Uterus (tissue), 4 donors: Measurements from ENCODE around the gene NELL2. TPM values are rescaled to one million over a fixed set of nuclear protein-coding genes. Genes with fewer than 3 reads are reported as not detected.
"Not testable (repeated sequence)": the region's sequence is repeated elsewhere in the genome, so short reads cannot be mapped to it uniquely, and the experiment has no call there.

Experiments
- DNase-seq, 2 donors: peaks; one replicate each; pipeline ENCODE4 v3.0.0-alpha.2; 2019 to 2020
- H3K27ac ChIP-seq, 2 donors: fragments of 200-600 bp; sonication (generic); 1 replicate in 1 of 2; 2 replicates in 1 of 2; pipeline ENCODE4 v1.5.1; 2016 to 2018
- H3K27me3 ChIP-seq, 2 donors: fragments of 200-600 bp; sonication (generic); one replicate each; pipeline ENCODE4 v1.5.1; 2018 to 2019; ENCODE audit warnings: control low read depth in 1 of 2
- H3K36me3 ChIP-seq, 2 donors: fragments of 200-600 bp; sonication (generic); one replicate each; pipeline ENCODE4 v1.5.1; 2019; ENCODE audit warnings: control low read depth in 1 of 2
- H3K4me1 ChIP-seq, 2 donors: fragments of 200-600 bp; sonication (generic); one replicate each; pipeline ENCODE4 v1.5.1; 2018 to 2019; ENCODE audit warnings: control low read depth in 1 of 2
- H3K4me3 ChIP-seq, 2 donors: fragments of 200-600 bp; sonication (generic); 1 replicate in 1 of 2; 2 replicates in 1 of 2; pipeline ENCODE4 v1.5.1; 2018 to 2019; ENCODE audit warnings: mild to moderate bottlenecking in 1 of 2
- H3K9me3 ChIP-seq, 2 donors: fragments of 200-600 bp; sonication (generic); one replicate each; pipeline ENCODE4 v1.5.1; 2019; ENCODE audit warnings: control low read depth in 1 of 2
- CTCF ChIP-seq, 4 experiments: fragments of 200-600 bp in 2 of 4; fragments of 450-650 bp in 2 of 4; sonication (generic) in 2 of 4; IDR thresholded peaks; one replicate each; pipeline ENCODE4 v1.5.1; 2016 to 2019; ENCODE audit warnings: antibody characterized with exemption in 4 of 4, mild to moderate bottlenecking in 2 of 4, moderate library complexity in 1 of 4
- POLR2A ChIP-seq, 2 donors: fragments of 450-650 bp; IDR thresholded peaks; one replicate each; pipeline ENCODE4 v1.6.1; 2016; ENCODE audit warnings: antibody characterized with exemption in 2 of 2, mild to moderate bottlenecking in 1 of 2, moderate library complexity in 1 of 2
- intact Hi-C: fragments of 100-400 bp; cut with DNase I; formaldehyde crosslinking; loops from one replicate; pipeline ENCODE4 v1.15.1; 2023; ENCODE audit warnings: low total_unique reads
- total RNA-seq, 4 donors: library from RNA; depleted of rRNA in 3 of 4; stranded (reverse); fragments of >200 nt in 3 of 4; gene quantifications; one replicate each; pipeline versions ENCODE4 v1.1.0 to v1.2.4, GENCODE V29; 2014 to 2023
- donor health status: DM: yes; HTN: yes; CAD: no.

Gene NELL2
- total RNA-seq, 4 donors from 2014 or later: 0.29 to 34.6 (median 1.3) TPM; not detected in 1

GRCh38 chr12:44750468-44750867 lies 125.6 kb downstream of the NELL2 start:
- H3K27me3 ChIP-seq: no peaks in the 10 kb centered on the region
- intact Hi-C loops: no loop called here
- H3K36me3 ChIP-seq: no peaks in the 10 kb centered on the region
- no peaks in the 10 kb centered on the region for H3K9me3 ChIP-seq
- no peak overlapping the region for H3K27ac ChIP-seq
- H3K4me3 ChIP-seq: no peak overlapping the region
- no peaks in the 10 kb centered on the region for H3K4me1 ChIP-seq
- DNase-seq: no peak
- no peak for TF ChIP-seq POLR2A (IDR thresholded peaks at IDR 0.05)

GRCh38 chr12:44749566-44749965 lies 126.5 kb downstream of the NELL2 start:
- intact Hi-C loops: no loop called here
- DNase-seq: no peak
- TF ChIP-seq POLR2A (IDR thresholded peaks at IDR 0.05) (no peak), CTCF (IDR thresholded peaks at IDR 0.05) (no peak)

DNA sequence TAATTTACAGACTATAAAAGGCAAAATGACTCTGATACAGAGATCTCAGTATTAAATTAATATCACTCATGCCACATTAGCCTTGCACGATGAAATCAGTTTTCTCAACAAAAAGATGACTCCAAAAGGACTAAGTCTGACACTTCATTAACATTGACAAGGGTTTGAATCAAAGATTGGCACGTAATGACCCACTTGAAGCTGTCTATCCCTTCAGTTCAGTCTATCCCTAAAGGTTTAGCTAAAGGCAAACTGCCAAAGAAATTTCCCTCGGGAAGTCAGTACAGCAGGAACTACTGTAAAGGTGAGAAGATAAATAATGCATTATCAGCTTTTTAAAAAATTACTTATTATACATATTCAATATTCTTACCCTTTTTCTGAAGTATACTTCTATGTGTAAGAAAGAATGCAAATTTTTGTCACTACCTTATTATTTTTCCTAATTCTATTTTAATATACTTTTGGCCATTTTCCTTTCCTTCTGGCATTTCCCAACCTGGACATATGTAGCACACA lies 127.1 kb downstream of the NELL2 start:
- no peaks in the 10 kb centered on the region for H3K36me3 ChIP-seq
- H3K27ac ChIP-seq: no peak overlapping the region
- no peaks in the 10 kb centered on the region for H3K4me1 ChIP-seq
- no peak overlapping the region for H3K4me3 ChIP-seq
- H3K27me3 ChIP-seq: no peaks in the 10 kb centered on the region
- TF ChIP-seq CTCF (IDR thresholded peaks at IDR 0.05) (no peak), POLR2A (IDR thresholded peaks at IDR 0.05) (no peak)
- no peak for DNase-seq
- intact Hi-C loops: no loop called here
- no peaks in the 10 kb centered on the region for H3K9me3 ChIP-seq

More at GRCh38 chr12:44749566-44749965, 126.5 kb downstream of the NELL2 start:
- Histone ChIP-seq H3K9me3 (no peaks in the 10 kb centered on the region), H3K4me3 (no peak overlapping the region), H3K27ac (no peak overlapping the region), H3K27me3 (no peaks in the 10 kb centered on the region), H3K36me3 (no peaks in the 10 kb centered on the region), H3K4me1 (no peaks in the 10 kb centered on the region)

GRCh38 chr12:44741292-44741980 lies 134.7 kb downstream of the NELL2 start:
- H3K27ac ChIP-seq, H3K27me3 ChIP-seq, H3K9me3 ChIP-seq, H3K4me1 ChIP-seq, intact Hi-C loops, H3K4me3 ChIP-seq, H3K36me3 ChIP-seq, DNase-seq: not testable (repeated sequence)

- Histone ChIP-seq H3K4me1 (no peaks in the 10 kb centered on the region), H3K27me3 (no peaks in the 10 kb centered on the region), H3K9me3 (no peaks in the 10 kb centered on the region), H3K4me3 (no peak overlapping the region), H3K36me3 (no peaks in the 10 kb centered on the region), H3K27ac (no peak overlapping the region)
- no peak for TF ChIP-seq CTCF (IDR thresholded peaks at IDR 0.05)
- DNase-seq: no peak
- intact Hi-C loops: no loop called here
These were observed 138.1 kb downstream of the NELL2 start for GRCh38 chr12:44738051-44738450.

GRCh38 chr12:44728566-44728965 lies 147.5 kb downstream of the NELL2 start:
- no peaks in the 10 kb centered on the region for H3K9me3 ChIP-seq
- no peak overlapping the region for H3K4me3 ChIP-seq
- H3K27ac ChIP-seq: no peak overlapping the region
- TF ChIP-seq POLR2A (IDR thresholded peaks at IDR 0.05): no peak
- no peak for TF ChIP-seq CTCF (IDR thresholded peaks at IDR 0.05)
- H3K27me3 ChIP-seq: no peaks in the 10 kb centered on the region
- no peaks in the 10 kb centered on the region for H3K4me1 ChIP-seq
- intact Hi-C loops: no loop called here
- peaks cover 0 to 2% of the 10 kb centered on the region in 2 donors for H3K36me3 ChIP-seq
- no peak for DNase-seq
